SH-SY5Y (cell line): ENCODE results near the gene ITPRID1.

Source experiments
- GATA2 ChIP-seq: IDR thresholded peaks from 2 replicates; pipeline ENCODE4 v1.6.1; 2011; ENCODE audit warnings: mild to moderate bottlenecking, low read depth, low read length
- GATA3 ChIP-seq: IDR thresholded peaks from 2 replicates; pipeline ENCODE4 v1.6.1; 2011; ENCODE audit warnings: low read depth, mild to moderate bottlenecking, low read length, moderate library complexity

The ITPRID1 gene

DNA sequence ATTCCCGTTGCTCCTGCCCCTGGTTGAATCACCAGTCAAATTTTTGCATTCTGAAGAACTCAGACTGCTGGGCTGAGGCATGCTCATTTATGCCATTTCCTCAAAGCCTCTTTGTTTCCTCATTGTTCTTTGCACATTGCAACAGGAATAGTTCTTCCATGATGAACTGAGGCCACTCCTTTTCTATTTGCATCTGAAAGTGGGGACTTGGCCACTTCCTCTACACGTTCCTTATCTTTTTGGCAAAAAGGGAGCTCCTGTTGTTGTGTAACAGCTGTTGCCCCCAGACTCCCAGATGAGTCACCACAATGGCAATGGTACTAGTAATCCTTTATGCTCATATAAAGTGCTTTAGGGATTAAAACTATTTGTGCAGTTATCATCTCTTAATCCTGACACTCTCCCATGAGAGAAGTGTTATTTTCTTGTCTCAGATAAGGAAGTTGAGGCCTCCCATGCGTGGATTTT, 20.1 kb upstream of the ITPRID1 start:
- TF ChIP-seq GATA3, result no peak
- TF ChIP-seq GATA2, result no peak

DNA sequence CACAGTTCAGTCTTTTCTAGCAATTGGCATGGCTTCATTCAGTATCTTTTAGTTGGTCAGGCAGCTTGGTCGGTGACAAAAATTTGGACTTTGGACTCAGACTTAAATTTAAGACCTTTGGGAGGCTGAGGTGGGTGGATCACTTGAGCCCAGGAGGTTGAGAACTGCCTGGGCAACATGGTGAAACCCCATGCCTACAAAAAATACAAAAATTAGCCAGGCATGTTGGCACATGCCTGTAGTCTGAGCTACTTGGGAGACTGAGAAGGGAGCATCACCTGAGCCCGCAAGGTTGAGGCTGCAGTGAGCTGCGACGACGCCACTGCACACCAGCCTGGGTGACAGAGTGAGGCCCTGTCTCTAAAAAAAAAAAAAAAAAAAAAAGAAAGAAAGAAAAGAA, 19.5 kb upstream of the ITPRID1 start:
- TF ChIP-seq GATA3 (no peak), GATA2 (no peak)

DNA sequence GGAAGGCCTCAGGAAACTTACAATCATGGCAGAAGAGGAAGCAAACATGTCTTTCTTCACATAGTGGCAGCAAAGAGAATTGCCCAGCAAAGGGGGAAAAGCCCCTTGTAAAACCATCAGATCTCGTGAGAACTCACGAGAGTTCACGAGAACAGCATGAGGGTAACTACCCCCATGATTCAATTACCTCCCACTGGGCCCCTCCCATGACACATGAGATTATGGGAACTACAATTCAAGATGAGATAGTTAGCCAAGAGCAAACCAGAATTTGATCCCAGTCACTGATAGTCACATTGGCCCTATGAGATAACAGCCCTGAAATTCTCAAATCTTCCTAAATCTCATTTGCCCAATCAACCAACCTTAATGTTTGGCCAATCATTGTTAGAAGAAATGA, 18.2 kb upstream of the ITPRID1 start:
- TF ChIP-seq GATA3 (no peak), GATA2 (no peak)

DNA sequence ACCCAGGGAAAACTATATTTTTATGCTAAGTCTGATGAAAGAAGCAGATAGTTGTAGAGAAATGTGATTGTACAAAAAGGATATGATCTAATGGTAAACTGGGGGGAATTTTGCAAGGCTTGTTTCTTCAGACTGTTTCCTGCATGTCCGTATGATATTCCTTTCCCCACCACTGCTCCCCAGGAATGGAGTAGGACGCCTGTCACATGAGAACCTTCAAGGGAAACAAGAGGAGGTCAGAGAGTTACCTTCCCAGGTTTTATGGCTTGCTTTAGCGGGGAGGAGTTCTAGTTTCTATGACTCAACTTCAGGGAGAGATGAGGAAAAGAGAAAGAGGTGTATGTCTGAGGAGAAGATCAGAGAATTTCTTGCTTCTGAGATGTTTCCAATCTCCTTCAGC, 16.4 kb upstream of the ITPRID1 start:
- no peak for TF ChIP-seq GATA3
- TF ChIP-seq GATA2, result no peak

DNA sequence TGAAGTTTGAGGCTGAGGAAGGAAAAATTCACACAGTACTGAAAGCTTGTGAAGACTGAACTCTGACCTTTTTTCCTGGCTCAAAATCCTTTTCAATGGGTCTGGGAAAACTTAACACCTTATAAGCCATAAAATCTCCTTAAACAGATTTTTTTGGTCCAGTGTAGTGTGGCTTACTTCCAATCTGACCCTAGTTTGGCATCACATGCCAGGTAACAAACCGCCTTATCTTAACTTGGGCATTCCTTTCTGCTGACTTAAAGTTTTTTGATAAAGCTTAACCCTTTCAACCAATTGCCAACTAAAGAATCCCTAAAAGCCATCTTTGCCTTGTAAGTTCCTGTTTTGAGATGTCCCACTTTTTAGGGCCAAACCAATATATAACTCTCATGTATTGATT, 13.2 kb upstream of the ITPRID1 start:
- TF ChIP-seq GATA3 (no peak), GATA2 (no peak)

DNA sequence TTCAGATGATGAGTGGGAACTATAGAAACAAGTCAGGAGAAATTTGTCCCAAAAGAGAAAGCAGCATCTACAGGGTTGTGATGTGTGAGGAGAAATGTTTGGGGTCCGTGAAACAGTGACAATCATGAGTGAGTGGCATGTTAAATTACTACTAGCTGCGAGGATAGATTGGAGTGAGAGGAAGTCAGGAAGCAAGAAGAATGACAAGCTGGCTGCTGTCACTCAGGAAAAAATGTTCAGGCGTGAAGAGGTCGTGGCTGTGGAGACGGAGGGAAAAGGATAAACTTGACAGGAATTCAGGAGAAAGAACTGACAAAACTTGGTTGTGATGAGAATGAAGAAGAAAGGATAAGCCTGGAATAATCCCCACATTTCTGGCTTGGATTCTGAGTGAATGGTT, 5.1 kb upstream of the ITPRID1 start:
- TF ChIP-seq GATA3 (no peak), GATA2 (no peak)

DNA sequence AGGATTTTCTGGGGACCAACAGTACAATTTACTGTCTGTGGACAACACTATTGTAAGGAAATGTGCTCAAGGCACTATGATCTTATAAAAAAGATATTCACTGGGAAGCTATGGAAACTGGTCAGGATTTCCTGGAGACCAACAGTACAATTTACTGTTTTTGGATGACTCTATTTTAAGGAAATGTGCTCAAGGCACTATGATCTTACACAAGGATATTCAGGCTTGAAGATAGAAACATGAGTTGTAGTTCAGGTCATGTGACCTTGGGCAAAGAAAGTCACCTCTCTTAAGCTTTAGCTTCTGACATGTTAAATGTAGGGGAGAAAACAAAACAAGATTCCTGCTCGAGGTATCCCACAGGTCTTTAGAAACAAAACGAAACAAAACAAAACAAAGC, 1.7 kb upstream of the ITPRID1 start:
- TF ChIP-seq GATA2 (no peak), GATA3 (no peak)

DNA sequence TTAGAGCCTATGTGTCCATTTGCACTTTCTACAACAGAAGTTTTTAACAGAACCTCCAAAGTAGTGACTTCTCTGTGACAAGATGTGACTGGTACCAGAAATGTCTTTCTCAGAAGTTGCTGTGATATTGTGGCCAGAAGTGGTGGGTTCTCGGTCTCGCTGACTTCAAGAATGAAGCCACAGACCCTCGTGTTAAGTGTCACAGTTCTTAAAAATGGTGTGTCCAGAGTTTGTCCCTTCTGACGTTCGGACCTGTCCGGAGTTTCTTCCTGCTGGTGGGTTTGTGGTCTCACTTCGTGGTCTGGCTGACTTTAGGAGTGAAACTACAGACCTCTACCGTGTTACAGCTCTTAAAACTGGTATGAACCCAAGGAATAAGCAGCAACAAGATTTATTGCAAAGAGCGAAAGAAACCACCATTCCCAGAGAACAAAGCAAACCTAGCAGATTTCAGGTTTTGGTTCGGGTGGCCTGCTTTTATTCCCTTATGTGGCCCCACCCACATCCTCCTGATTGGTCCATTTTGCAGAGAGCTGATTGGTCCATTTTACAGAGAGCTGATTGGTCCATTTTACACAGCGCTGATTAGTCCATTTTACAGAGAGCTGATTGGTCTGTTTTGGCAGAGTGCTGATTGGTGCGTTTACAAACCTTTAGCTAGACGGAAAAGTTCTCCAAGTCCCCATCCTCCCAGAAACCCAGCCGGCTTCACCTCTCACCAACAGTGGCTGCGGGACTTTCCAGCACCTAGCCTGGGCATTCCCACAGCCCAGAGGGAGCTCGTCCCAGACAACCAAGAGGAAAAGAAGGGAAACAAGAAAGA, 3.0 kb downstream of the ITPRID1 start:
- TF ChIP-seq GATA2, result no peak
- TF ChIP-seq GATA3, result no peak

DNA sequence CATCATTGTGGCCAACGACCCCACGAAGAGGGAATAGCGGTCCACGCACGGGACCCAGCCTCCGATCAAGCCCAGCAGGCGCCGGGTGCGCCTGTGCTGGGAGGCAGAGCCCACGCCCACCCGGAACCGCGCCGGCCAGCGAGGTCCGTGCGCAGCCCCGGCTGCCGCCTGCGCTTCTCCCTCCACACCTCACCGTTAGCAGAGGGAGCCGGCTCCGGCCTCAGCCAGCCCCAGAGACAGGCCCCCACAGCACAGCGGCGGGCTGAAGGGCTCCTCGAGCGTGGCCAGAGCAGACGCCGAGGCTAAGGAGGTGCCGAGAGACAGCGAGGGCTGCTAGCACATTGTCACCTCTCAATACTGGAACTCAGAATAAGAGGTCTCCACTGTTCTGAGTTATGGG, 3.6 kb downstream of the ITPRID1 start:
- no peak for TF ChIP-seq GATA2
- TF ChIP-seq GATA3, result no peak

DNA sequence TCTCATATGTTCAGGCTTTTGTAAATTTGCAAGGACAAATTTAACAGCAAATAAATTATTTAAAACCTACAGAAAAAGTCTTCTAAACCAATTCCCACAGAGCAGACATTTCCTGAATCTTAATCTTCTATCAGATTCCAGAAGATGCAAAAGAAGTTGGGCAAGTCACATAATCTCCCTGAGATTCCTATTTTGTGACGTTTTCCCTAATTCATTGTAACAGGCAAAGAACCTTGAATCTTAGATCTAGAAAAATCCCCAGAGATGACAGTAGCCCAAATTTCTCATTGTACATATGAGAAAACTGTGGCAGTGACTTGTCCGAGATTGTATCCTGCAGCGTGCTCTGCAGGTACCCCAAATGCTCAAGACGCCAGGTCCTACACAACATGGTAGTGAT, 4.9 kb downstream of the ITPRID1 start:
- TF ChIP-seq GATA2 (no peak), GATA3 (no peak)

DNA sequence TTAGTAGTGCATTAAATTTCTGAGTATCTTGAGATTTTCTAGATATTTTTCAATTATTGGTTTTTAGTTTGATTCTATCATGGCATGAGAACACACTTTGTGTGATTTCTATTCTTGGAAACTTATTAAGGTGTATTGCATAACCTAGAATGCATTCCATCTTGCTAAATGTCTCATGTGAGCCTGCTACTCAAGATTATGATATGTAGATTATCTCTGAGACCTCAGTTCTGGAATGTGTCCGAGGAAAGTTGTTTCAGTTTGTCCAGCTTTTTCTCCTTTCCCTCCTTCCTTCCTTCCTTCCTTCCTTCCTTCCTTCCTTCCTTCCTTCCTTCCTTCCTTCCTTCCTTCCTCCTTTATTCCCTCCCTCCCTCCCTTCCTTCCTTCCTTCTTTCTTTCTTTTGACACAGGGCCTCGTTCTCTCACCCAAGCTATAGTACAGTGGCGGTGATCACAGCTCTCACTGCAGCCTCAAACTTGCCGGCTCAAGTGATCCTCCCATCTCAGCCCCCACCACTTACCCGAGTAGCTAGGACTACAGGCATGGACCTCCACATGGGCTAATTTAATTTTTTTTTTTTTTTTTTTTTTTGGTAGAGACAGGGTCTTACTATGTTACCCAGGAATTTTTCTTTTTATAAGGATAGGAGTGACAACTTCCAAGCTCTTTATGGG, 7.6 kb downstream of the ITPRID1 start:
- no peak for TF ChIP-seq GATA2
- TF ChIP-seq GATA3, result no peak

DNA sequence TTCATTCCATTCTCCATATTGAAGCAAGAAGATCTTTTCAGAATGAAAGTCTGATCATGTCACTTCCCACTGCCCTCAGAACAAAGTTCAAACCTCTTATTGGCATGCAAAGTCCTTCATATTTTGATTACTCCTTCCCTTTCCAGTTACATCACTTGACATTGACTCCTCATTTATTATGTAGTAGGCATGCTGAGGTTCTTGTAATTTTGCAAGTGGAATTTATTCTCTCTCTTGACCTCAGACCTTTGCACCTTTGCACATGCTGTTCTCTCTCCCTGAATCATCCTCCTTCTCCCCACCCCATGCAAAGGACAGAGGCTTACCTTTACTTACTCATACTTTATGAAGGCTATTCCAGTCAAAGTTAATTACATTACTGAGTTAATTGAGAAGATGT, 13.0 kb downstream of the ITPRID1 start:
- no peak for TF ChIP-seq GATA3
- TF ChIP-seq GATA2, result no peak

DNA sequence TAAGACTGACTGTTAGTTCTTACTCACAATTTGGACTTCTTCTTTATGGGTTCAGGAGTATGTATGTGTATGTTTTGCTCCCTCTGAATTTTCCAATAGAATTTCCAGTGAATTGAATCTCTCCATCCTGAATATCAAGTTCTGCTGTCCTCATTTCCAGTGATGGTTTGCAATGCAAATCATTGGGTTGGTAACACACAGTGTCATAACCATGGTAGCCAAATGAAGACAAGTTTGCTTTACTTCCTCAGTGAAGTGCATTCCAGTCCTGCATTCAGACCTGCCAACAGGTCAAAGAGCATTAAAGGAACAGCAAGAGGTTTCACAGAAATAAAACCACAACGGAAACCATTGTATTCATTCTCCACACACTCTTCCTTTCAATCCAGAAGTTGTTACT, 15.2 kb downstream of the ITPRID1 start:
- no peak for TF ChIP-seq GATA3
- no peak for TF ChIP-seq GATA2

DNA sequence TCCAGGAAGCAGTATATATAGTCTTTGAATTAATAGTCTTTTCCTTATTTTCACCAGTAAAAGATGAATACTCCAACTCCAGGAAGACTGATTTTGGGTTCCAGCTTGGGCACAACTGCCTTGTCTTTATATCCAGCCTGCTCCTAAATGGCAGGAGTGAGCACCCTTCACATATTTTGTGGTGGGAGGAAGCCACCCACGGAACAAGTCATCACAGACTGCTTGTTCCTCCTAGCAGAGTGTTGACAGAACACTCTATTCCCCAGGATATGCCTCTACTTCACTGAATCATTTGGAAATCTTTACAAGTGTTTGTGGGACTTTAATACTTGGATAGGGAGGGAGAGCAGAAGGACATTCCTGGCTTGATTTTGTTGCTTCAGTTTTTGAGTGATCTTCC, 31.7 kb downstream of the ITPRID1 start:
- TF ChIP-seq GATA2 (no peak), GATA3 (no peak)

DNA sequence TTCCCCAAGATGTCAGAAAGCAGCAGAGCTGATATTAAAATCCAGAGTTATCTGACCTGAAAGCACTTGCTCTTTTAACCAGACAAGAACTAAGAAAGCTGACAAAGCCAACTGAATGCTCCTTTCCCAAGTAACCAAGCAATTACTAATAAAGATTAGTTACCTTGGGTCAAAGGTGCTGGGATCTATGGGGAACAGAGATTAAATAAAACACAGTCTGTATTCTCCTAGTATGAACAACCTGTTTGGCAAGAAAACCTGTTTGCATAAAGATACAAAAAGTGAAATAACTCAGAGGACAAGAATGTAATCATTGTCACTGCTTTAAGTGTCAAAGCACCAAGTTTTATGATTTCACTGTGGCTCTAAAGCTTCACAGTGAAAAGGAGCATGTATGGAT, 35.7 kb downstream of the ITPRID1 start:
- TF ChIP-seq GATA3 (no peak), GATA2 (no peak)

DNA sequence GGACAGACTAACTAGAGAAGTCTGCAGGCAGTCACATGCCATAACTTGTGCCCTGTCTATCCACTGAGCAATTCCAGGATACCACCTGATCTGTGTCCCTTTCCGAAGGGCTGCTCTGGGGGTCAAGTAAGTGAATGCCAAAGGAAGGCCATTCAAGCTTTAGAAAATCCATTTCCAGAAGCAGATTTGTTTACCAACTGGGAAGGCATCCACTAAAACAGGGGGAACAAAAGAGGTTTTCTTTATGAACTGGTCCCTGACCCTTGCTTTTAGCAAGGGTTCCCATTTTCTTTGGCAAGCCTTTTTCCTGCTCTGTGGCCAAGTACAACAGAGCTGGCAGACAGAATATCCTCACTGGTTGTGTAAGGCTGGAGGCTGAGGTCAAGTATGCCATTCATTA, 36.5 kb downstream of the ITPRID1 start:
- TF ChIP-seq GATA3 (no peak), GATA2 (no peak)
